ENCODE results near the gene GNAQ. TPM values are rescaled to one million over a fixed set of nuclear protein-coding genes. Genes with fewer than 3 reads are reported as not detected.
A peak's percentile ranks its signal among the peaks of the same experiment; 100 is the strongest.

GNAQ gene
- total RNA-seq, 1 donor: 53.1 TPM

- no peak overlapping the region for H3K4me3 ChIP-seq (ENCODE audit: low read depth, low read length)
- TF ChIP-seq CTCF (IDR thresholded peaks at IDR 0.05; ENCODE audit: insufficient read depth, low read depth, low read length): no peak
- no peak for DNase-seq (ENCODE audit: low read depth)
These were observed 62.5 kb downstream of the GNAQ start for GRCh38 chr9:77969083-77969482.

GRCh38 chr9:77968506-77968905 is 63.1 kb downstream of the GNAQ start:
- no peak for DNase-seq (ENCODE audit: low read depth)
- TF ChIP-seq CTCF (IDR thresholded peaks at IDR 0.05; ENCODE audit: insufficient read depth, low read depth, low read length): no peak
- no peak overlapping the region for H3K4me3 ChIP-seq (ENCODE audit: low read depth, low read length)

GRCh38 chr9:77966718-77967117 is 64.9 kb downstream of the GNAQ start:
- TF ChIP-seq CTCF (IDR thresholded peaks at IDR 0.05; ENCODE audit: insufficient read depth, low read depth, low read length): no peak
- no peak for DNase-seq (ENCODE audit: low read depth)

GRCh38 chr9:77965445-77966123 is 66.0 kb downstream of the GNAQ start:
- no peak overlapping the region for H3K4me3 ChIP-seq (ENCODE audit: low read depth, low read length)
- no peak for TF ChIP-seq CTCF (IDR thresholded peaks at IDR 0.05; ENCODE audit: insufficient read depth, low read depth, low read length)
- DNase-seq (ENCODE audit: low read depth): no peak

More at GRCh38 chr9:77966718-77967117, 64.9 kb downstream of the GNAQ start:
- H3K4me3 ChIP-seq (ENCODE audit: low read depth, low read length): no peak overlapping the region

DNA sequence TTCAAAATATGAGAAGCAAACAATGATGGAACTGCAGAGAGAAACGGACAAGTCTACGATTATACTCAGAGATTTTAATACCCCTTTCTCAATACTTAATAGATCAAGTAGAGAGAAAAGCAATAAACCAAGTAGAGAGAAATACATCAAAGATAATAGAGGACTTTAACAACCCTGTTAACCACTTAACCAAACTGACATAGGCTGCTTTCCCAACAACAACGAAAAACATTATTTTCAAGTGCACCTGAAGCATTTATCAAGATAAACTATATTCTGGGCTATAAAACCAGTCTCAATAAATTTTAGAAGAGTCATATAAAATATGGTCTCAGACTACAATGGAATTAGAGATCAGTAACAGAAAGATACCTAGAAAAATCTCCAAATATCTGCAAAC is 67.4 kb downstream of the GNAQ start:
- no peak overlapping the region for H3K4me3 ChIP-seq (ENCODE audit: low read depth, low read length)
- TF ChIP-seq CTCF (IDR thresholded peaks at IDR 0.05; ENCODE audit: insufficient read depth, low read depth, low read length): no peak
- no peak for DNase-seq (ENCODE audit: low read depth)

GRCh38 chr9:77961541-77961940 is 70.1 kb downstream of the GNAQ start:
- H3K4me3 ChIP-seq (ENCODE audit: low read depth, low read length): no peak overlapping the region
- peak; percentile 29 for DNase-seq (ENCODE audit: low read depth)
- no peak for TF ChIP-seq CTCF (IDR thresholded peaks at IDR 0.05; ENCODE audit: insufficient read depth, low read depth, low read length)

Data from fibroblast of villous mesenchyme (primary cell).